C4-2B (cell line): Measurements from ENCODE around the gene AUTS2.

ENCODE experiments used
- ZFX ChIP-seq: fragments of 450-650 bp; IDR thresholded peaks from 2 replicates; pipeline ENCODE4 v1.6.1; 2017
- TF ChIP-seq, protein P1 (sequence below): fragments of 450-650 bp; conservative IDR thresholded peaks from 2 replicates; pipeline ENCODE4 v1.5.1; 2017; ENCODE audit warnings: mild to moderate bottlenecking

DNA sequence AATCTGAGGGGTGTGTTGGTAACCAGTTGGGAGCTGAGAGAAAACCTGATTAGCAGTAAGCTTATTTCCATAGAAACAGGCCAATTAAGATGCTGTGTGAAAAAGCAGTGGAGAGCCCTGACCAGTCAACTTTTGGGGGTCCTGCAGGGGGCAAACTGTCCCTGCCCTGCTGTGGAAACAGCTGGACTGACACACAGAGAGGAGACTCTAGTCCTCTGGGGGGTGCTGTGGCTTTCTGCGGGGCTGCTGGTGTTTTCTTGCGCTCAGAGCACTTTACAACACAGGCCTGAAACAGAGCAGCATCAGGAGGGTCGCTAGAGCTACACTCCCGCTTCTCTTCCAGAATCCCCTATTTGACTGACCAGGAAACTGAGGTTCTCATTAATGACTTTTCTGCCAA is 986.8 kb downstream of the AUTS2 start:
- TF ChIP-seq, protein P1, sequence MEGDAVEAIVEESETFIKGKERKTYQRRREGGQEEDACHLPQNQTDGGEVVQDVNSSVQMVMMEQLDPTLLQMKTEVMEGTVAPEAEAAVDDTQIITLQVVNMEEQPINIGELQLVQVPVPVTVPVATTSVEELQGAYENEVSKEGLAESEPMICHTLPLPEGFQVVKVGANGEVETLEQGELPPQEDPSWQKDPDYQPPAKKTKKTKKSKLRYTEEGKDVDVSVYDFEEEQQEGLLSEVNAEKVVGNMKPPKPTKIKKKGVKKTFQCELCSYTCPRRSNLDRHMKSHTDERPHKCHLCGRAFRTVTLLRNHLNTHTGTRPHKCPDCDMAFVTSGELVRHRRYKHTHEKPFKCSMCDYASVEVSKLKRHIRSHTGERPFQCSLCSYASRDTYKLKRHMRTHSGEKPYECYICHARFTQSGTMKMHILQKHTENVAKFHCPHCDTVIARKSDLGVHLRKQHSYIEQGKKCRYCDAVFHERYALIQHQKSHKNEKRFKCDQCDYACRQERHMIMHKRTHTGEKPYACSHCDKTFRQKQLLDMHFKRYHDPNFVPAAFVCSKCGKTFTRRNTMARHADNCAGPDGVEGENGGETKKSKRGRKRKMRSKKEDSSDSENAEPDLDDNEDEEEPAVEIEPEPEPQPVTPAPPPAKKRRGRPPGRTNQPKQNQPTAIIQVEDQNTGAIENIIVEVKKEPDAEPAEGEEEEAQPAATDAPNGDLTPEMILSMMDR, result no peak
- no peak for TF ChIP-seq ZFX
